ENCODE measurements around the gene PRKCB. TPM values are rescaled to one million over a fixed set of nuclear protein-coding genes. Genes with fewer than 3 reads are reported as not detected.
"Not testable (repeated sequence)": the region's sequence is repeated elsewhere in the genome, so short reads cannot be mapped to it uniquely, and the experiment has no call there.

The PRKCB gene
- total RNA-seq, 1 donor from 2014 or later, result not detected

DNA sequence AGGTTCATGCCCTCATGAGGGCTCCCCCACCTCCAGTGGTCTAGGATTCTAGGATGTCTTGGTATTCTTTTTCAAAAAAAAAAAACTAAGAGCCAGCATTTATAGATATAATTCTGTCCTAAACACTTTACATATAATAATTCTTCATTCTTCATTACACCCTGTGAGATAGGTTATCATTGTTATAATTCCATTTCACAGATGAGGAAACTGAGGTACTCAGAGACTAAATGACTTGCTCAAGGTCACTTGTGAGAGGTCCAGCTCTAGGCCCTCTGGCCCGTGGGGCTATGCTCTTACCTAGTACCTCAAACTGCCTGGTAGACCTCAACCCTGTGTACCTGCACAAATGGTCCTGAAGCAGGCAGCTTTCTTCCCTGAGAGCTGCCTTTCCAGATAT, 172.2 kb downstream of the PRKCB start:
- no peak for DNase-seq (ENCODE audit: low read depth)

DNA sequence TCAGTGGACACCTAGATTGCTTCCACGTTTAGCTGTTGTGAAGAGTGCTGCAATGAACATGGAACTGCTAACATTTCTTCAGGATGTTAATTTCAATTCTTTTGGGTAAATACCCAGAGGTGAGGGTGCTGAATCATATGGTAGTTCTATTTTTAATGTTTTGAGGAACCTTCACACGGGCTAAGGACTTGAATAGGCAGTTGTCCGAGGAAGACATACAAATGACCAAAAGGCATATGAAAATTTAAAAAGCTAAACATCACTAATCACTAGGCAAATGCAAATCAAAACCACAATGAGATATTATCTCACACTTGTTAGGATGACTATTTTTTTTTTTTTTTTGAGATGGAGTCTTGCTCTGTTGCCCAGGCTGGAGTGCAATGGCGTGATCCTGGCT, 173.3 kb downstream of the PRKCB start:
- DNase-seq (ENCODE audit: low read depth), result no peak

DNA sequence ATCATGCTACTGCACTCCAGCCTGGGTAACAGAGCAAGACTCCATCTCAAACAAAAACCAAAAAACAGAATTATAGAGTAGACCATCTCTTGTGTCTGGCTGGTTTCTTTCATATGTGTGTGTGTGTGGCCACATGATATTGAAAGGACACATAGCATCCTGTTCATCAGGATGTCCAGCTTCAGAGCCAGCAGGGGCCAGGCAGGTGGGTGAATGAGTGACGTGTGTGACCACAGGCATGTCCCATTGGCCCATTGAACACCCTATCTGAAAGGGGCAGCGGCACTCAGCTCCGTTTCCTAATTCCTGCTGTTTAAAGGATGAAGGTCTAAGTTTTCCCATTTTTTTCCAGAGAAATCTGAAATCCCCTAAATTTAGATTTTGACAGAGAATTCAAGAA, 174.2 kb downstream of the PRKCB start:
- no peak for DNase-seq (ENCODE audit: low read depth)

DNA sequence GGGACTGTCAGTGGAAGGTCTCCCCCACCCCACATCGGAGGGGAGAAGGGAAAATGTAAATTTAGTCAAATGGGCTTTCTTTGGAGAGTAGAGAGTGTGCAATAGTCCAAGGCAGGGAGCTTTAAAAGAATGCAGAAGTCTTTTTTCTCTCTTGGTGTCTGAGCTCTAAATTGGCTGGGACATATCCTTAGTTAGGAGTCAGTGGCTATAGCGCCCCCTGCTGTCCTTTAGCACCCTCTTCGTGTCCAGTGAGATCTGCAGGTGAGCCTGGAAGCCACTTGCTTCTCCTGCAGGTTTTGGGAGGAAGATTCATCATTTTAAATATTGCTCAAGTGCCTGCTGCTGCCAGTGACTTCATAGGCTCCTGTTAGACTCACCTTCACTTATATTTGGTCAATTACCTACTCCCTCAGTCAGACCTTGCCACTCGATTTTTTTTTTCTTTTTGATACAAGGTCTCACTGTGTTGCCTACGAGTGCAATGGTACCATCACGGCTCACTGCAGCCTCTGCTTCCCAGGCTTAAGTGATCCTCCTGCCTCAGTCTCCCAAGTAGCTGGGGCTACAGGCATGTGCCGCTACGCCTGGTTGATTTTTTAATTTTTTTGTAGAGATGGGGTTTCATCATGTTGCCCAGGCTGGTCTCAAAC, 174.8 kb downstream of the PRKCB start:
- DNase-seq (ENCODE audit: low read depth), result peak; percentile 51

DNA sequence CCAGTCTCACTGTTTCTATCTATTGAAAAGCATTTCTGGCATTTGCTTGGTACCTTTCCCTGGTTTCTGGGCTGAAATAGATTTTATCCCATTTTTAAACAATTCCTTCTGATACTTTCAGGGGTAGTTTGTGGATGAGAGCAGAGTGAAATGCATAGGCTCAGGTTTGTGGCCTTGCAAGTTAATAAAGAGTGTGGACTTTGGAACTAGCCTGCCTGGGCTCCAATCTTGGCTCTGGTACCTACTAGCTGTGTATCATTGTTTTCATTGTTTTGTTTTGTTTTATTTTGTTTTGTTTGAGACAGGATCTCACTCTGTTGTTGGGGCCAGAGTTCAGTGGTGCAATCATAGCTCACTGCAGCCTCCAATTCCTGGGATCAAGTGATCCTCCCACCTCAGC, 175.5 kb downstream of the PRKCB start:
- no peak for DNase-seq (ENCODE audit: low read depth)

DNA sequence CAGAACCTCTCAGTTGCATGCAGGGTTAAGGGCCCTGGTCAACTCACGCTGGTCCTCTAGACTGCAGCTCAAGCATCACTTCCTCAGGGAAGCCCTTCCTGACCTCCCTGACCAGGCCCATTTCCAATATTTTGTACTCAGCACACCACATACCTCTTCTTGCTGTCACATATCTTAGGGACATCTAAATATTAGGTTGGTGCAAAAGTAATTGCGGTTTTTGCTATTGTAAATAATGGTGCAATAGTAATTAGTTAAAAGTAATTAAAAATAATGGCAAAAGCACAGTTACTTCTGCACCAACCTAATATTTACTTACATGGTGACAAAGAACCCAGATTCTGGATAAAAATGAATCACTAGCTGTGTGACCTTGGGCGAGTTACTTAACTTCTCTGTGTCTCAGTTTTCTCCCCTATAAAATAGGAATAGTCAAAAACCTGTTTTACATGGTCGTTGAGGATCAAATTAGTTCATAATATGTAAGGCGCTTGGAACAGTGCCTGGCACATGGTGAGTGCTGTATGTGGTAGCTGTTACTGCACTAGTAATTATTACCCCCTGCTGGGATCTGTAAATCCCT, 177.4 kb downstream of the PRKCB start:
- no peak for DNase-seq (ENCODE audit: low read depth)

DNA sequence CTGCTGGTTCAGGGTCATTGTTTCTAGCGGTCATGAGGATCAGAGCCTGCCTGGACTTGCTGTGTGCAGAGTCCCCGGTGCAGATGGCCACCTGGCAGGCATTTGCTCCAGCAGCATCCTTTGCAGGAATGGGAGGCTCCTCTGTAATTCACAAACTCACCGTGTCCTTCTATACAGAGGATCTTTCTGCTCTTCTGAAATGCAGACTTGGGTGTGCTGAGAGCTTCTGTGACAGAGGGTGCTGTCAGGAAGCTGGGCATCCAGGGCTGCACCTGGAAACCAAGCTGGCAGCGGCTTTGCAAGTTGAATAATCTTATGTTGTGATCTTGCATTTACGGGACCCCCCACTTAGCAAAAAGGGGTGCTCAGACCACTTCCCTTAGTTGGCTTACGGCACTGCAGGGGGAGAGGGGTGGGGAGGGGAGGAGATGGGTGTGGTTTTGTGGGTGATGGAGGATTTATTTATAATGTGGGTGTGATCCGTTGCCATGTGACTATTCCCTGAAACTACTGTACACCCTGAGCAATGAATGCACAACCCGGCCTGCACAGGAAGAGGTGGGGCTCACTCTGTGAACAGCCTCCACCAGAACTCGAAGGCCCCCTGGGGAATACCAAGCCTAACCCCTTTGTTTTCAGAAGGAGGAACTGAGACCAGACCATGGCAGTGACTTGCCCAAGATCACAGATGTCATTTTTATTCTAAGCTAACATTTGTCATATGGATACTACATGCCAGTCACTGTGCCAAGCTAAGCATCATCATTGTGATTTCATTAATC, 178.3 kb downstream of the PRKCB start:
- DNase-seq (ENCODE audit: low read depth), result no peak

DNA sequence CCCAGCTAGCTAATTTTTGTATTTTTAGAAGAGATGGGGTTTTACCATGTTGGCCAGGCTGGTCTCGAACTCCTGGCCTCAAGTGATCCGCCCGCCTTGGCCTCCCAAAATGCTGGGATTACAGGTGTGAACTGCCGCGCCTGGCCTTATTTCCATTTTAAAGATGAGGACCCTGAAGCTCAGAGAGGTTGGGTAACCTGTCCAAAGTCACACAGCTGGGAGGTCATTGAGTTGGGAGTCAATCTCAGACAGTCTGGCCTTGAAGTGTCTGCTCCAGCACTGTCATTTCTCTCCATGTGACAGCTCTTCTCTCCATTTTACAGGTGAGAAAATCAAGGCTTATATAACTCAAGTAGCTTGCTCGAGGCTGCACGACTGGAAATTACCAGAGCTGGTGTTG, 179.2 kb downstream of the PRKCB start:
- not testable (repeated sequence) for DNase-seq (ENCODE audit: low read depth)

DNA sequence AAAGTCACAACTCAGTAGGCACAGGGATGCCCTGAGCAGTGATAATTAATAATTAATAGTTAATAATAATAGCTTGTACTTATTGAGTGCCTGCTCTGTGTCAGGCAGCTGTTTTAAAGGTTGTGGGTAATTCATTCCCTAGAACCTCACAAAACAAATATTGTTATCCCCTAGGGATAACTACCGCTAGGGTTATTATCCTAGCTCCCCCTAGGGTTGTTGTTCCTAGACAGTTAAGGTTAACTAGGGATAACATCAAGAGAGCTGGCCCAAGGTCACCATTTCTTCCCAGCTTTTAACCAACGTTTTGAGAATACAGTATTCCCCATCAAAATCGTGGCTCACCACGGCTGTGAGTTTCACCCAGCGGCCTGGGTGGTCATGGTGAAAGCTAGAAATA, 180.1 kb downstream of the PRKCB start:
- DNase-seq (ENCODE audit: low read depth), result no peak

DNA sequence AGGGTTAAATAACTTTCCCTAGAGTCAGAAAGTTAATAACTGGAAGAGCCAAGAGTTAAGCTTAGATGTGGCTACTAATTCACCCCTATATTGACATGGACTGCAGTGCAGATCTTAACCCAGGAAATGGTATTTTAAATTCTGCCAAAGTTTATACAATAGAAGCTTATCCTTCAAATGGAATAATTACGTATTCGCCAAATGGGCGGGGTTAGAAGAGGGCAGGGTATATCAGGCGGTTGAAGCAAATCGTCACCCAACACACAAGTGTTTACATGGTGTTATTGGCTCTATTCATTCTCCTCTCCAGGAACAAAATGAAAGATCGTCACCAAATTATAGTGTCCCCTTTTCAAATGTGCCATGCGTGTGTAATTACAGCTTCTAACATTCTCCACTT, 182.7 kb downstream of the PRKCB start:
- DNase-seq (ENCODE audit: low read depth), result no peak

DNA sequence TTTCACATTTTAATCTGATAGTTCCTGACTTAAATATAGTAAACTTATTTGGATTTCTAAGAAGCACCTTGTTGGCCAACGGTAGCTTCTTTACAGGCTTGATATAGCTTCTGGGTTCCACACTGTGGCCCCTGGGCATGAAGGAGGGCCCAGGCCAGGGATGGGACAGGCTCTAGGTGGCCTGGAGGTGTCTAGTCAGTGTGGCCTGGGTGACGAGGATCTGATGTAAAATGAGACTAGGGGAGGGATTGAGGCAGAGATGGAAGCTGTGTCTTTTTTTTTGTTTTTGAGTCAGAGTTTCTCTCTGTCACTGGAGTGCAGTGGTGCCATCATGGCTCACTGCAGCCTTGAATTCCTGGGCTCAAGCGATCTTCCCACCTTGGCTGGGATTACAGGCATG, 187.0 kb downstream of the PRKCB start:
- no peak for DNase-seq (ENCODE audit: low read depth)

DNA sequence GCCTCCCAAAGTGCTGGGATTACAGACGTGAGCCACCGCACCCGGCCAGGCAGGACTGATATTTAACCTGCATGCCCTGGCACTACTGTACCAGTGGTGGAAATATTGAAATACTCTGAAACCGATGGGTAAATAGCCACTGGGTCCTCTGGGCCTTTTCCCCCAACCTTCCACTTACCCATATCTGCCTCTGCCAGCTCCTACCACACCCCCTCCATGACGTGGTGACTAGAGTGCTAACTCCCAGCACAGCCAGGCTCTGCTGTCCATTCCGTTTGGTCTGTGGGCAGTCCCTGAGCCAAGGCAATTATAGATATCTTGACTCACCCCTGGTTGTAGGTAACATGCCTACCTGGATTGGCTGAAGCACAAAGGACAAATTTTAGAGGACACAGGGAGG, 187.8 kb downstream of the PRKCB start:
- no peak for DNase-seq (ENCODE audit: low read depth)

DNA sequence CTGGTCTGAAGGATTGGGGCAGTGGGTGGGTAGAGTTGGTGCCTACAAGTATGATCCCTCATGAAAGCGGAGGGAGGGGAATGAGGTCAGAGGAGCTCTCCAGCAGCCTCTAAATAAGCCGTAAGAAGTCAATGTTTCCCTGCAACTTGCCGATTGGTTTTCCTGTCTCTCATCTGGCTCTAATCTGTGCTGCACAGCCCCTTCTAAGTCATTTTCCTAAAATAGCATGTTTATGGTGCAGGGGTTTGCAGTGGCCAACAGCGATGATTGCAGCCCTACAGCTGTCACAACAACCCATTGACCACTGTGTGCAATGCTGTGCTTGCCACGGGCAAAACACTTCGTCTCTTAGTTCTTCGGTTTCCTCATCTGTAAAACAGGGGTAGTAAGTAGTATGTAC, 189.2 kb downstream of the PRKCB start:
- no peak for DNase-seq (ENCODE audit: low read depth)

DNA sequence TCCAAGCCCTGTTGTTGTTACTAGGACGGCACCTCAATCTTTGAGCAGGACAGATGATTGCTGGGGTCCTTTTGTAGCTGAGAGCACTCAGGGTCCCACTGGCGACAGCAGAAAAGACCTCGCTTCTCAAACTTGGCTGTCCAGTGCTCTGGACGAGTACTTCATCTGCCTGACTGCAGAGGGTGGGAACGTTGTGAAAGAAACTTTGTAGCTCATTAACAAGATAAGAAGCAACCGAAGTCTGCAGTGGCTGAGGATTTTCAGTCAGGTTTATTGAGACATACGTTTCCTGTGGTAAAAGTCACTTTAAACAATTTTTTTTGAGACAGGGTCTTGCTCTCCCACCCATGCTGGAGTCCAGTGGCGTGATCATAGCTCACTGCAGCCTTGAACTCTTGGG, 191.7 kb downstream of the PRKCB start:
- DNase-seq (ENCODE audit: low read depth), result no peak

DNA sequence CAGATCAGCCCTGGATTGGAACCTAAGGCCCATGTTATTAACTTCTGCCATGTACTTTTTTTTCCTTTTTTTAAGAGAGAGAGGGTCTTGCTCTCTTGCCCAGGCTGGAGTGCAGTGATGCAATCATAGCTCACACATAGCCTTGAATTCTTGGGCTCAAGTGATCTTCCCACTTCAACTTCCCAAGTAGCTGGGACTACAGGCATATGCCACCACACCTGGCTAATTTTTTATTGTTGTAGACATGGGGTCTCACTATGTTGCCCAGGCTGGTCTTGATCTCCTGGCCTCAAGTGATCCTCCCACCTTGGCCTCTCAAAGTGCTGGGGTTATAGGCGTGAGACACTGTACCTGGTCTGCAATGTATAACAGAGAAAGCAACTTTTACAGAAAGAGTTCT, 194.1 kb downstream of the PRKCB start:
- DNase-seq (ENCODE audit: low read depth), result not testable (repeated sequence)

DNA sequence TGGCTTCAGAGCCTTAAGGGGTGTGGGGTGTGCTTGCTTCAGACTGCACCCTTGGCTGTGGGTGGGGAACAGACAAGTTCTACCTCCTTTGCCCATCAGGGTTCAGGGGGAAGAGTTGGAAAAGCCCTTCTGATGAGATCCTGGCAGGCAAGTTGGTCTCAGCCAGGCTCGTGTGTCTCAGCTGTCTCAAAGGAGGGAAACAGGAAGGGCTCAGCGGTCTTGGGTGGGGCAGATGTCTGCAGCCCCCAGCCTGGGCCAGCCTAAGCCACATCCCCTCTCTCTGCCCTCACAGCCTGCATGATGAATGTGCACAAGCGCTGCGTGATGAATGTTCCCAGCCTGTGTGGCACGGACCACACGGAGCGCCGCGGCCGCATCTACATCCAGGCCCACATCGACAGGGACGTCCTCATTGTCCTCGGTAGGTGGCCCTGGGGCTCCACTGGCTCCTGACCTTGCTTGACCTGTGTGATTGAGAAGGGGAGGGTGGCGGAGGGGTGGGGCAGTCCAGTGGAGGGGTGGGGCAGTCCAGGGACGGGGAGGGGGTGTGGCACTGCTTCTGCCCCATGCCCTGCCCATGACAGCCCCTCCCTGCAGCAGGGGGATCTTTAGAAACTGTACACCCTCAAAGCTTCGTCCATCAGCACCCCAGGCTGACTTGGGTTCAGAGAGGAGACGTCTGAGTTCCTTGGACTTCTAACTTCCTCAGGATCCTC, 199.5 kb downstream of the PRKCB start:
- DNase-seq (ENCODE audit: low read depth), result no peak

DNA sequence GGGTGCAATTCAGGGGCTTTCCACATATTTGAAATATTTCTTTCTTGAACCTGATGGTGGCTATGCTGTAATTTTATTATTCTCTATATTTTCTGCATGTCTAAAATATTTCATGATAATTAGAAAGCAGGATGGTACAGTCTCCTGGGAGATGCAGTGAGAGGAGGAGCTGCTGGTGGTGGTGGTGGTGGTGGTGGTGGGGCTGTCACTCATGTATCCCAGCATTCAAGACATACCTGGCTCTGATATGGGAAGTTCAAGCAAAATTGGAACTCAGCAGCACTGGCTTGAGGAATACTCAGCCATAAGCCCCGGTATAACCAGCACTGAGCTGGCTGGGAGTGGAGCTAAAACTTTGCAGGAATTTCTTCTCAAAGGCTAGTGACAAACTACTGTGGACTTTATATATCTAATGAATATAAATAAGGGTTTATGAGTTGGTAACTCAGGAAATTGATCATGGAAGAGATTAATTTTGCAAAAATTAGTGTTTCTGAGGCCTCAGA, 200.3 kb downstream of the PRKCB start:
- DNase-seq (ENCODE audit: low read depth), result no peak

DNA sequence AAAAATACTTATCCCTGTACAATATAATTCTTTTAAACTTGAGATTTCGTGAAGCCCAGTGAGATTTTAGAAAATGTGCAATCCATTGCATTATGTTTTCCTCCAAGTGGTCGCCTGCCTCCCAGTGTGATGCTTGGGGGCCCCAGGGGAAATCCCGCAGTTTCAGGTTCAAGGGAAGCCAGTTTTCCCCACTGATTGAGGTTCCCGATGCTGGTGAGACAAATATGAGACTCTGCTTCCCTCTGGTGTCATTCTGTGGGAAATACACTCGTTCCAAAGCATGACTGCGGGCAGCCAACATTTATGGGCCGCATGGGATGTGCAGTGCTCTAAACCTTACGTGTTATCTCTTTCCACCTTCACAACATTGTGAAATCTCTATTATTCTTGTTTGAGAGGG, 200.8 kb downstream of the PRKCB start:
- peak; percentile 18 for DNase-seq (ENCODE audit: low read depth)

DNA sequence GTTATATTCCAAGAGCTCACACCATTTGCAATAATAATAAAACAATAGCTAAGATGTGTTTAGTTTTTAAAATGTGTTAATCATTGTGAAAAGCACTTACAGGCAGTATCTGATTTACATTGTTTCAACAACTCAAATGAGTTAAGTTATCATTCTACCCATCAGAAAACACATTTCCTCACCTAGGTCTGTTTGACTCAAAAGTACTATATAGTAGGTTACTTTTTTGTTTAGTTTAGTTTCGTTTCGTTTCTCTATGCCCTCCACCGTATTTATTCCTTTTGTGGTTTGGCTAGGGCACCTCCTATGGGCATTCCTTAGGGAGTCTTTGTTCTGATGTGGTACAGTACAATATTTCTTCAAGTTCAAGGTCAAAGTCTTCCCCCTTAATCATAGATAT, 201.6 kb downstream of the PRKCB start:
- no peak for DNase-seq (ENCODE audit: low read depth)

DNA sequence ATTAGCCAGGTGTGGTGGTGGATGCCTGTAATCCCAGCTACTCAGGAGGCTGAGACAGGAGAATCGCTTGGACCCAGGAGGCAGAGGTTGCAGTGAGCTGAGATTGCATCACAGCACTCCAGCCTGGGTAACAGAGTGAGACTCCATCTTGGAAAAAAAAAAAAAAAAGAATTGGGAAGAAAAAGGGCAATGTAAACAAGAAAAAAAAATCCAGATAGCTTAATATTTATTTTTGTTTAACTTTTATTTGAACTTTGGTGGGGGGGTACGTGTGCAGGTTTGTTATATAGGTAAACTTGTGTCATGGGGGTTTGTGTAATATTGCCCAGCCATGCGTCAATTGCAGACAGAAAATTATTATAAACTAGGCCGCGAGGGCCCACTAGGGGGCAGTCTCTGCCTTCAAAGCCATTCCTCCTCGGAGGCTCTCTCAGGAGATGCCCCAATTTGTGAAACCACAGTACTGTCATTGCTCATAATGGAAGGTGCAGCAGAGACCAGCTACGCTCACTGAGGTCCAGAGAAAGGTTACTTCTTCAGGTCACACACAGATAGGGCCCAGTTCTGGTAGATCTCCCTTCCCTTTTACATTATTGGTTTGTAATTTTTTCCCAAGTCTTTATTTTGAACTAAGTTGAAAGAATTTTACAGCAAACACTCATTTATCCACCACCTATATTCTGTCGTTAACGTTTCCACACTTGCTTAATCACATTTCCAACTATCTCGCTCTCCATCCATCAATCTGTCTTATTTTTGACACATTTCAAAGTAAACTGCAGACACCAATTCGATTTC, 206.2 kb downstream of the PRKCB start:
- peak; percentile 8 for DNase-seq (ENCODE audit: low read depth)

DNA sequence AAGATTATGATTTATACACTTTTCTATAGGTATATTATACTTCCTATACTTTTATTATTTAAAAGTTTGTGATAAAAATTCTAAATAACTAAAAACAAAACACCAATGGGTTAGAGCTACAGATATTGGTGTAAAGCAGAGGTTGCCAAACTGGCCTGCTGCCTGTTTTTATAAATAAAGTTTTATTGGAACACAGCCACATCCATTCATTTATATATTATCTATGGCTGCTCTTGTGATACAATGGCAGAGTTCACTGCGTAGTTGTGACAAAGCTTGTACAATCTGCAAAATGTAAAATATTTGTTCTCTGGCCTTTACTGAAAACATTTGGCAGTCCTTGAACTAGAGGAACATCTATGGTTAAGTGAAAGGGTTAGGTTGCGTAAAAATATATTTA, 208.7 kb downstream of the PRKCB start:
- DNase-seq (ENCODE audit: low read depth), result no peak

DNA sequence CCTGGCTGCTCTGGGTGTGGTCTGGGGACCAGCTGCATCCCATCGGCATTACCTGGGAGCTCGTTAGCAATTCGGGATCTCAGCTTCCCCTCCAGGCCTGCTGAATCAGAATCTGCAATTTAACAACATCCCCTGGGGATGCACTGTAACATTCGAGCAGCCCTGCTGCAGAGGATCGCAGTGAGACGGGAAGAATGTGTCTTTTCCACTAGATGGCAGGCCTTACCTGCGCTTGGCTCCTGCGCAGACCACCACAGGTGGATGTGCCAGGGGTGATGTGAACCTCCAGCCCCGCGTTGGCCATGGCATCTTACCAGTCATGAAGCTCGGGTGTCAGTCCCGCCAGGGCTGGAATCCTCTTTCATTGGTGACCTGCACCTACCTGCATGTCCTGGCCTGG, 209.9 kb downstream of the PRKCB start:
- no peak for DNase-seq (ENCODE audit: low read depth)
